ENCODE measurements around the gene AADACL4.

GRCh38 chr1:12640237-12640957 lies 3.5 kb upstream of the AADACL4 start:
- TF ChIP-seq, protein P1, sequence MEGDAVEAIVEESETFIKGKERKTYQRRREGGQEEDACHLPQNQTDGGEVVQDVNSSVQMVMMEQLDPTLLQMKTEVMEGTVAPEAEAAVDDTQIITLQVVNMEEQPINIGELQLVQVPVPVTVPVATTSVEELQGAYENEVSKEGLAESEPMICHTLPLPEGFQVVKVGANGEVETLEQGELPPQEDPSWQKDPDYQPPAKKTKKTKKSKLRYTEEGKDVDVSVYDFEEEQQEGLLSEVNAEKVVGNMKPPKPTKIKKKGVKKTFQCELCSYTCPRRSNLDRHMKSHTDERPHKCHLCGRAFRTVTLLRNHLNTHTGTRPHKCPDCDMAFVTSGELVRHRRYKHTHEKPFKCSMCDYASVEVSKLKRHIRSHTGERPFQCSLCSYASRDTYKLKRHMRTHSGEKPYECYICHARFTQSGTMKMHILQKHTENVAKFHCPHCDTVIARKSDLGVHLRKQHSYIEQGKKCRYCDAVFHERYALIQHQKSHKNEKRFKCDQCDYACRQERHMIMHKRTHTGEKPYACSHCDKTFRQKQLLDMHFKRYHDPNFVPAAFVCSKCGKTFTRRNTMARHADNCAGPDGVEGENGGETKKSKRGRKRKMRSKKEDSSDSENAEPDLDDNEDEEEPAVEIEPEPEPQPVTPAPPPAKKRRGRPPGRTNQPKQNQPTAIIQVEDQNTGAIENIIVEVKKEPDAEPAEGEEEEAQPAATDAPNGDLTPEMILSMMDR (optimal IDR thresholded peaks at IDR 0.05 in 1 of 3, IDR thresholded peaks at IDR 0.05 in 1 of 3, conservative IDR thresholded peaks at IDR 0.05 in 1 of 3; ENCODE audit: extremely low read depth in 1 of 3, insufficient read depth in 2 of 3, low read length in 3 of 3), result no peak
- TF ChIP-seq EZH2 (IDR thresholded peaks at IDR 0.05; ENCODE audit: low read length), result no peak

Data from keratinocyte (primary cell).